ENCODE results near the gene LUM.

DNA sequence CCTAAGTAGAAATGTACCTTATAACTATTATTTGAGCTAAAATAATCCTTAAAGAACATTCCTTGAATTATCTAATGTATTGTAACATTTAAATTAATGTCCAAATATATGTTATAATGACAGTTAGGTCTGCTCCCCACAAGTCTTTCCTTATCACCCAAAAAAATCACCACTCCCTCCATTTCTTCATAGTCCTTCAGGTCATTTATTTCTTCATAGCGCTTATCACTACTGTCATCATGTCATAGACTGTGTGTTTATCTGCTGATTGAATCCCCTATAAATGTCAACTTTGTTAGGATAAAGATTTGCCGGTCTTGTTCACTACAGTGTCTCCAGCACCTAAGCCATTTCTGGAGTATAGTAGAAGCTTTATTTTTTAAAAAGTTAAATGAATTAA is 12.0 kb downstream of the LUM start:
- TF ChIP-seq, protein P1, sequence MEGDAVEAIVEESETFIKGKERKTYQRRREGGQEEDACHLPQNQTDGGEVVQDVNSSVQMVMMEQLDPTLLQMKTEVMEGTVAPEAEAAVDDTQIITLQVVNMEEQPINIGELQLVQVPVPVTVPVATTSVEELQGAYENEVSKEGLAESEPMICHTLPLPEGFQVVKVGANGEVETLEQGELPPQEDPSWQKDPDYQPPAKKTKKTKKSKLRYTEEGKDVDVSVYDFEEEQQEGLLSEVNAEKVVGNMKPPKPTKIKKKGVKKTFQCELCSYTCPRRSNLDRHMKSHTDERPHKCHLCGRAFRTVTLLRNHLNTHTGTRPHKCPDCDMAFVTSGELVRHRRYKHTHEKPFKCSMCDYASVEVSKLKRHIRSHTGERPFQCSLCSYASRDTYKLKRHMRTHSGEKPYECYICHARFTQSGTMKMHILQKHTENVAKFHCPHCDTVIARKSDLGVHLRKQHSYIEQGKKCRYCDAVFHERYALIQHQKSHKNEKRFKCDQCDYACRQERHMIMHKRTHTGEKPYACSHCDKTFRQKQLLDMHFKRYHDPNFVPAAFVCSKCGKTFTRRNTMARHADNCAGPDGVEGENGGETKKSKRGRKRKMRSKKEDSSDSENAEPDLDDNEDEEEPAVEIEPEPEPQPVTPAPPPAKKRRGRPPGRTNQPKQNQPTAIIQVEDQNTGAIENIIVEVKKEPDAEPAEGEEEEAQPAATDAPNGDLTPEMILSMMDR (IDR thresholded peaks at IDR 0.05), result no peak
- no peak for TF ChIP-seq POLR2A (IDR thresholded peaks at IDR 0.05)
